ENCODE measurements around the gene HLA-DRA. TPM values are rescaled to one million over a fixed set of nuclear protein-coding genes. Genes with fewer than 3 reads are reported as not detected.
A peak's percentile ranks its signal among the peaks of the same experiment; 100 is the strongest.

The HLA-DRA gene
- total and polyA plus RNA-seq, 2 donors (not counting 1 experiment from before 2014, with no cell fraction given): 2,881 to 4,498 TPM

DNA sequence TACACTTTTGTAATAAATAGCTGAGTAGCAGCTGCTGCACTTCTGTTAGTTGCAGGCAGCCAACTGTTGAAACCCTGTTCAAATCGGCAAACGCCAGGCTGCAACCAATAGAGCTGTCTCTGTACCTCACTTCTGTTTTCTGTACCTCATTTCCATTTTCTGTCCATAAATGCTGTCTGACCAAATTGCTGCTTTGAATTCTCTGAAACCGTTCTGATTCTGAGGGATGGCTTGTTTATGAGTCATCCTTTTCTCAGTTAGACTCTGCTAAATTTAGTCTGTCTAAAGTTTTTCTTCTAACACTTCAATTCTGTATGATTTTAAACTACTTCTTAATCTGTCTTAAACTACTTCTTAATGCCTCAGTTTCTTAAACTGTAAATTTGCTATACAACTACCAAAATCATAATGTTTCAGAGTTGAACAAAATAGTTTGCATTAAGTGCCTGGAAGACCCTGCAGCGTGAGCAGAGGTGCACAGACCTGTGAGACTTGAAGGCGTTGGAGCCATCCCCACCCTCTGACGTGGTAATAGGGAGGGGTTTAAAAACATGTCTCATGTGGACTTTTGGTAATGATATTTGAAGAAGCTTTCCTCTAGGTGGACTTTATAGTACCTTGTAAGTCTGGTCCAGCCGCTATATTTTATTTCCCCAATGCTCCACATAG lies 42.3 kb upstream of the HLA-DRA start:
- POLR2A ChIA-PET: no interaction called here
- H3K27ac Mint-ChIP-seq: peak overlapping the region; percentile 86

More for the DNA sequence above, 42.3 kb upstream of the HLA-DRA start:
- Histone ChIP-seq H4K20me1 (ENCODE audit: control insufficient read depth, insufficient read depth, low read length, poor library complexity, severe bottlenecking) (no peaks in the 10 kb centered on the region), H3K9me3 (ENCODE audit: control extremely low read depth in 1 of 3, control insufficient read depth in 2 of 3, insufficient read depth in 1 of 3, low read length in 2 of 3) (no peaks in the 10 kb centered on the region), H3K4me2 (replicated peaks; ENCODE audit: low read depth, low read length, poor library complexity, severe bottlenecking) (peak overlapping the region; percentile 55), H2AFZ (ENCODE audit: insufficient read depth, low read depth, low read length, poor library complexity, severe bottlenecking) (peak overlapping the region; percentile 42), H3K36me3 (replicated peaks in 1 of 2; ENCODE audit: control extremely low read depth in 1 of 2, control insufficient read depth in 1 of 2, extremely low read depth in 1 of 2, insufficient read depth in 2 of 2, low read length in 1 of 2) (no peaks in the 10 kb centered on the region), H3K79me2 (ENCODE audit: control insufficient read depth, insufficient read depth, low read length) (no peaks in the 10 kb centered on the region), H3K4me1 (ENCODE audit: control insufficient read depth in 2 of 2, insufficient read depth in 2 of 2, low read length in 2 of 2) (peaks cover 0 to 13% of the 10 kb centered on the region in 2 donors), H3K9ac (ENCODE audit: low read length) (no peak overlapping the region), H3K4me3 (ENCODE audit: control extremely low read depth in 1 of 5, extremely low read depth in 1 of 5, insufficient read depth in 1 of 5, low read depth in 2 of 5, low read length in 4 of 5) (no peak overlapping the region), H3K27me3 (replicated peaks in 1 of 4; ENCODE audit: control extremely low read depth in 1 of 4, control insufficient read depth in 3 of 4, insufficient read depth in 4 of 4, low read length in 3 of 4) (no peaks in the 10 kb centered on the region), H3K27ac (ENCODE audit: low read length in 2 of 2) (peak overlapping the region in 1 of 2 donors; percentile 18)
- no peak for TF ChIP-seq EZH2 (IDR thresholded peaks at IDR 0.05; ENCODE audit: borderline replicate concordance, insufficient read depth, low read depth, low read length, poor library complexity, severe bottlenecking)
- TF ChIP-seq, protein P1, sequence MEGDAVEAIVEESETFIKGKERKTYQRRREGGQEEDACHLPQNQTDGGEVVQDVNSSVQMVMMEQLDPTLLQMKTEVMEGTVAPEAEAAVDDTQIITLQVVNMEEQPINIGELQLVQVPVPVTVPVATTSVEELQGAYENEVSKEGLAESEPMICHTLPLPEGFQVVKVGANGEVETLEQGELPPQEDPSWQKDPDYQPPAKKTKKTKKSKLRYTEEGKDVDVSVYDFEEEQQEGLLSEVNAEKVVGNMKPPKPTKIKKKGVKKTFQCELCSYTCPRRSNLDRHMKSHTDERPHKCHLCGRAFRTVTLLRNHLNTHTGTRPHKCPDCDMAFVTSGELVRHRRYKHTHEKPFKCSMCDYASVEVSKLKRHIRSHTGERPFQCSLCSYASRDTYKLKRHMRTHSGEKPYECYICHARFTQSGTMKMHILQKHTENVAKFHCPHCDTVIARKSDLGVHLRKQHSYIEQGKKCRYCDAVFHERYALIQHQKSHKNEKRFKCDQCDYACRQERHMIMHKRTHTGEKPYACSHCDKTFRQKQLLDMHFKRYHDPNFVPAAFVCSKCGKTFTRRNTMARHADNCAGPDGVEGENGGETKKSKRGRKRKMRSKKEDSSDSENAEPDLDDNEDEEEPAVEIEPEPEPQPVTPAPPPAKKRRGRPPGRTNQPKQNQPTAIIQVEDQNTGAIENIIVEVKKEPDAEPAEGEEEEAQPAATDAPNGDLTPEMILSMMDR (IDR thresholded peaks at IDR 0.05): no peak
- Mint-ChIP-seq H3K4me1 (peaks cover 16% of the 10 kb centered on the region), H3K9me3 (ENCODE audit: insufficient read depth) (no peaks in the 10 kb centered on the region), H3K27me3 (no peaks in the 10 kb centered on the region), H3K4me3 (peak overlapping the region; percentile 64)
- WGBS (ENCODE audit: insufficient coverage): 57% methylated on average over 2 of the region's 7 CpGs
- intact Hi-C loops (cut with micrococcal nuclease): loop anchor here (5.0 kb wide), 1 partner anchor 140 kb away; no protein-coding TSS in a partner anchor
- CTCF ChIA-PET: interaction anchor here (0.9 to 3.1 kb wide), 8 partner anchors 13 to 471 kb away, joined by 3 to 15 read pairs (median 4); no protein-coding TSS in a partner anchor
- ATAC-seq (ENCODE audit: low read depth) (peak; percentile 84), DNase-seq (peak; percentile 51)
